ENCODE measurements around the gene HNRNPLL. TPM values are rescaled to one million over a fixed set of nuclear protein-coding genes. Genes with fewer than 3 reads are reported as not detected.

Gene HNRNPLL
- polyA plus RNA-seq, 1 experiment = 78.5 TPM

DNA sequence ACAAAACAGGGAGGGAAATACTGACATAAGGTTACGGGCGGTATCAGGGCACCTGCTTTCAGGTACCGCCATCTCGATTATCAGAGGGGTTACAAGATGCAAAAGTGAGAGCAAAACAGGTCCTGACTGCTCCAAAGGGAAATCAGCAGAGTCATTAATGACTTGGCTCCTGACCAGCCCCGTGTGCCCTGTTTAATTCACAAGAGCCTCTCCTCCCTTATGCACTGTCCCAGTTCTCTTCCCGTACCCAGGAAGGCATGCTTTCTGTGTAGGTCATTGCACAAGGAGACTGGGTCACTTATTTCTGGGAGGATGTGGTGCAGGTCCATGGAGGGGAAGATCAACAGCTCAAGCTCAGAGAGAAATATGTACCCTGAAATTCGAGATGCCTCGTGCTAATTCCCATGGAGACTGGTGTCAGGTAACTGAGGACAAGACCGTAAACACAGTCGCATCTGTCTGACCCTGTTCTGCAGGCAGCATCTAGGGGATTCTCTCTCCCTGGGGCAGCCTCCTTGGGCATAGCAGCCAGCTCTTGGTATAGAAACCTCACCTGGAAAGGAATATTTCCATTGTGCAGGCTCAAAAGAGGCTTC is 79.9 kb downstream of the HNRNPLL start:
- POLR2A ChIA-PET = interaction anchor here (0.7 kb wide), 1 partner anchor 305 kb away, joined by 8 read pairs; no protein-coding TSS in a partner anchor
- CTCF ChIA-PET = interaction anchor here (1.2 kb wide), 1 partner anchor 206 kb away, joined by 4 read pairs; no protein-coding TSS in a partner anchor
- no peak for DNase-seq (ENCODE audit: low read depth, low spot score)
- Histone ChIP-seq H3K9me3 (ENCODE audit: control insufficient read depth, insufficient read depth, low read length) (no peaks in the 10 kb centered on the region), H3K27me3 (ENCODE audit: control insufficient read depth, insufficient read depth, low read length) (peaks cover 28% of the 10 kb centered on the region), H3K27ac (ENCODE audit: low read depth, low read length) (no peak overlapping the region), H3K4me3 (ENCODE audit: low read depth, low read length) (no peak overlapping the region)
- no peak for TF ChIP-seq CTCF (IDR thresholded peaks at IDR 0.05; ENCODE audit: low read depth, low read length)

DNA sequence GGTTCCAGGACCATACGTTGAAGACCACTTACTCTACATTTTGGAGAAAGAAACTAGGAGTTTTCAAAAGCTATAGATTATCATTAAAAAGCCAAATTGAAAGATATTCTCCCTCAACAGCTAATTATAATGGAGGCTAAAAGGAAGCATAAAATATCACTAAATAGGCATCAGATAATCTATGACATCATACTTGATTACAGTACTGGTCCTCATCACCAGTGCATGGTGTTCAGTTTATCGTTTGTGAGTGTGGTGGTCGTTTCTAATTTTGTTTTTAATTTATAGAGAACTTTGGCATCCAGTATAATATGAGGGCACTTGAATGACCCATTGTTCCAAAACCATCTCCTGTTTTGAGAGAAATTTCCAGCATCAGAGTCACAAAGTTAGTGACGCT is 80.9 kb downstream of the HNRNPLL start:
- ChIA-PET POLR2A (interaction anchor here (0.7 kb wide), 1 partner anchor 306 kb away, joined by 8 read pairs; no protein-coding TSS in a partner anchor), CTCF (interaction anchor here (1.0 kb wide), 1 partner anchor 206 kb away, joined by 4 read pairs; no protein-coding TSS in a partner anchor)
- Histone ChIP-seq H3K27ac (ENCODE audit: low read depth, low read length) (no peak overlapping the region), H3K4me3 (ENCODE audit: low read depth, low read length) (no peak overlapping the region), H3K27me3 (ENCODE audit: control insufficient read depth, insufficient read depth, low read length) (peaks cover 28% of the 10 kb centered on the region), H3K9me3 (ENCODE audit: control insufficient read depth, insufficient read depth, low read length) (no peaks in the 10 kb centered on the region)
- no peak for TF ChIP-seq CTCF (IDR thresholded peaks at IDR 0.05; ENCODE audit: low read depth, low read length)
- no peak for DNase-seq (ENCODE audit: low read depth, low spot score)

GRCh38 chr2:38517284-38517683 is 85.4 kb downstream of the HNRNPLL start:
- no peak for DNase-seq (ENCODE audit: low read depth, low spot score)
- Histone ChIP-seq H3K27ac (ENCODE audit: low read depth, low read length) (no peak overlapping the region), H3K4me3 (ENCODE audit: low read depth, low read length) (no peak overlapping the region), H3K27me3 (ENCODE audit: control insufficient read depth, insufficient read depth, low read length) (peaks cover 8% of the 10 kb centered on the region), H3K9me3 (ENCODE audit: control insufficient read depth, insufficient read depth, low read length) (no peaks in the 10 kb centered on the region)
- POLR2A ChIA-PET = no interaction called here
- CTCF ChIA-PET = no interaction called here
- no peak for TF ChIP-seq CTCF (IDR thresholded peaks at IDR 0.05; ENCODE audit: low read depth, low read length)

DNA sequence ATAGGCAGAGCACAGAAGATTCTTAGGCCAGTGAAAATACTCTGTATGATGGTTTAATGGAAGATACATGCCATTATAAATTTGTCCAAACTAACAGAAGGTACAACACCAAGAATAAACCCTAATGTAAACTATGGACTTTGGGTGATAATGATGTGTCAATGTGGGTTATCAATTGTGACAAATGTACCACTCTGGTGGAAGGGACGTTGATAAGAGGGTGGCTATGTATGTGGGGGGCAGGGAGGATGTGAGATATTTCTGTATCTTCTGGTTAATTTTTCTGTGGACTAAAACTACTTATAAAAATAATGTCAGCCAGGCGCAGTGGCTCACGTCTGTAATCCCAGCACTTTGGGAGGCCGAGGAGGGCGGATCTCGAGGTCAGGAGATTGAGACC is 86.2 kb downstream of the HNRNPLL start:
- no peak overlapping the region for H3K4me3 ChIP-seq (ENCODE audit: low read depth, low read length)
- ChIA-PET POLR2A (interaction anchor here (1.4 kb wide), 1 partner anchor 235 kb away, joined by 6 read pairs; the partner anchor contains the start of gene SRSF7), CTCF (no interaction called here)
- H3K27me3 ChIP-seq (ENCODE audit: control insufficient read depth, insufficient read depth, low read length) = peaks cover 8% of the 10 kb centered on the region
- no peak for TF ChIP-seq CTCF (IDR thresholded peaks at IDR 0.05; ENCODE audit: low read depth, low read length)
- no peak for DNase-seq (ENCODE audit: low read depth, low spot score)
- no peaks in the 10 kb centered on the region for H3K9me3 ChIP-seq (ENCODE audit: control insufficient read depth, insufficient read depth, low read length)
- H3K27ac ChIP-seq (ENCODE audit: low read depth, low read length) = no peak overlapping the region

DNA sequence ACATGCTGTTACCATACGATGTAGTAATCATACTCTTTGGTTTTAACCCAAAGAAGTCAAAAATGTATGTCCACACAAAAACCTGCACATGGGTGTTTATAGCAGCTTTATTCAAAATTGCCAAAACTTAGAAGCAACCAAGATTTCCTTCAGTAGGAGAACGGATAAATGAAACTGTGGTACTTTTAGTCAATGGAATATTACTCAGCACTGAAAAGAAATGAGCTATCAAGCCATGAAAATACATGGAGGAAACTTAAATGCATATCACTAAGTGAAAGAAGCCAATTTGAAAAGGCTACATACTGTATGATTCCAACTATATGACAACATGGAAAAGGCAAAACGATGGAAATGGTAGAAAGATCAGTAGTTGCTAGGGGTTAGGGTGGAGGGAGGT is 86.6 kb downstream of the HNRNPLL start:
- no peak overlapping the region for H3K27ac ChIP-seq (ENCODE audit: low read depth, low read length)
- CTCF ChIA-PET = interaction anchor here (1.0 kb wide), 1 partner anchor 140 kb away, joined by 3 read pairs; no protein-coding TSS in a partner anchor
- H3K4me3 ChIP-seq (ENCODE audit: low read depth, low read length) = no peak overlapping the region; the same call in 1 of the 2 replicates
- peaks cover 8% of the 10 kb centered on the region for H3K27me3 ChIP-seq (ENCODE audit: control insufficient read depth, insufficient read depth, low read length)
- H3K9me3 ChIP-seq (ENCODE audit: control insufficient read depth, insufficient read depth, low read length) = no peaks in the 10 kb centered on the region
- POLR2A ChIA-PET = interaction anchor here (0.5 to 1.4 kb wide), 4 partner anchors 12 to 440 kb away, joined by 3 to 6 read pairs (median 3); partner anchors contain the start of gene SRSF7
- DNase-seq (ENCODE audit: low read depth, low spot score) = no peak
- no peak for TF ChIP-seq CTCF (IDR thresholded peaks at IDR 0.05; ENCODE audit: low read depth, low read length)

Measured in AG04450 (cell line).